NCI-H2196 (cell line): Measurements from ENCODE around the gene HGFAC.

Experiments
- DNase-seq: peaks from one replicate; lab custom pipeline; 2025; ENCODE audit not compliant: unreplicated experiment; lab: John Stamatoyannopoulos, UW

The HGFAC gene

GRCh38 chr4:3460926-3461325 is 19.2 kb downstream of the HGFAC start:
- DNase-seq: no peak

- peak; percentile 82 for DNase-seq
These were observed 19.9 kb downstream of the HGFAC start for GRCh38 chr4:3461515-3462291.

GRCh38 chr4:3462321-3462789 is 20.6 kb downstream of the HGFAC start:
- DNase-seq: no peak

- DNase-seq: no peak
These were observed 21.1 kb downstream of the HGFAC start, which contains the start of gene DOK7 for GRCh38 chr4:3462790-3463415. DOK7 (plus strand) TSS chr4:3463306; CDS start chr4:3463376, 70 bp downstream.

- DNase-seq: no peak
These were observed 22.0 kb downstream of the HGFAC start for GRCh38 chr4:3463556-3464348.

GRCh38 chr4:3464349-3464905 is 22.7 kb downstream of the HGFAC start:
- no peak for DNase-seq

GRCh38 chr4:3464911-3465697 is 23.3 kb downstream of the HGFAC start:
- DNase-seq: no peak

- no peak for DNase-seq
These were observed 24.2 kb downstream of the HGFAC start for GRCh38 chr4:3465698-3466671.

GRCh38 chr4:3466691-3467600 is 25.2 kb downstream of the HGFAC start:
- DNase-seq: no peak

GRCh38 chr4:3467601-3468031 is 25.8 kb downstream of the HGFAC start:
- DNase-seq: no peak

- DNase-seq: no peak
These were observed 26.4 kb downstream of the HGFAC start for GRCh38 chr4:3468154-3468553.

- DNase-seq: no peak
These were observed 27.0 kb downstream of the HGFAC start for GRCh38 chr4:3468804-3469203.

GRCh38 chr4:3469386-3470243 is 27.8 kb downstream of the HGFAC start:
- no peak for DNase-seq

- DNase-seq: peak; percentile 58
These were observed 28.7 kb downstream of the HGFAC start for GRCh38 chr4:3470244-3471097.

- DNase-seq: no peak
These were observed 29.5 kb downstream of the HGFAC start for GRCh38 chr4:3471098-3471760.

- no peak for DNase-seq
These were observed 30.1 kb downstream of the HGFAC start for GRCh38 chr4:3471886-3472285.
